HepG2 (cell line): Measurements from ENCODE around the gene DLX4. TPM values are rescaled to one million over a fixed set of nuclear protein-coding genes. Genes with fewer than 3 reads are reported as not detected.

Experiments
- ATAC-seq: fragments of 200-7000 bp; cut with Tn5 transposase; 3 replicates; pipeline ENCODE4 v1.9.1; 2020; ENCODE audit warnings: mild to moderate bottlenecking, moderate library complexity
- BruUV-seq: library from RNA; stranded (reverse); fragments of 400-500 nt; replicated peaks from 2 replicates; lab custom pipeline; 2021; lab: Mats Ljungman, UMichigan
- CTCF ChIA-PET: fragments of 300-600 bp; formaldehyde crosslinking; extraction: SDS; loops from one replicate; lab custom pipeline; 2021; ENCODE audit warnings: low total read pairs, inconsistent platforms, low intra/inter-chr PET ratio; lab: Yijun Ruan, JAX
- POLR2A ChIA-PET: fragments of 350-600 bp; sonication (Branson Sonifier 250); formaldehyde crosslinking; loops from one replicate; lab custom pipeline; 2020; ENCODE audit warnings: antibody characterized with exemption, inconsistent platforms; lab: Yijun Ruan, JAX
- DNase-seq: peaks from one replicate; pipeline ENCODE4 v3.0.0-alpha.2; 2015; ENCODE audit warnings: low spot score
- FAIRE-seq: peaks from 3 replicates; lab custom pipeline; 2011; peaks lifted over from hg19 to GRCh38; lab: Jason Lieb, UNC
- H2AFZ ChIP-seq: one replicate; pipeline ENCODE4 v1.6.1; 2011; ENCODE audit warnings: low read length, inconsistent platforms
- H3K27ac ChIP-seq: fragments of 300-600 bp; 3 replicates; pipeline ENCODE4 v1.8.0; 2011; ENCODE audit warnings: mixed run types, mild to moderate bottlenecking, mixed read lengths, low read length, inconsistent platforms; ENCODE audit not compliant: insufficient read depth; ENCODE audit errors: extremely low read length
- H3K27me3 ChIP-seq, 2 experiments: fragments of 200-600 bp in 1 of 2; 2 replicates in 1 of 2; 3 replicates in 1 of 2; pipeline versions ENCODE4 v1.6.0 to v1.8.0; 2011; ENCODE audit warnings: low read length in 2 of 2, mild to moderate bottlenecking in 2 of 2, moderate library complexity in 2 of 2, inconsistent platforms in 1 of 2; ENCODE audit not compliant: insufficient read depth in 2 of 2, control insufficient read depth in 1 of 2
- H3K36me3 ChIP-seq, 2 experiments: fragments of 200-600 bp in 1 of 2; replicated peaks in 1 of 2; 2 replicates in 1 of 2; 3 replicates in 1 of 2; pipeline versions ENCODE4 v1.5.1 to v1.8.0; 2011; ENCODE audit warnings: low read length in 2 of 2, inconsistent platforms in 1 of 2; ENCODE audit not compliant: insufficient read depth in 2 of 2, control insufficient read depth in 1 of 2
- H3K4me1 ChIP-seq: 2 replicates; pipeline ENCODE4 v1.5.1; 2012; ENCODE audit warnings: low read length, inconsistent platforms; ENCODE audit not compliant: insufficient read depth
- H3K4me2 ChIP-seq: 2 replicates; pipeline ENCODE4 v1.6.0; 2011; ENCODE audit warnings: low read depth, low read length, inconsistent platforms
- H3K4me3 ChIP-seq, 3 experiments: fragments of 200-600 bp in 1 of 3; sonication (generic), shearing (Covaris generic) in 1 of 3; replicated peaks in 1 of 3; 2 replicates each; pipeline ENCODE4 v1.5.1; 2011 to 2016; ENCODE audit warnings: low read length in 3 of 3, inconsistent platforms in 2 of 3, low read depth in 2 of 3, mild to moderate bottlenecking in 2 of 3, control low read depth in 1 of 3, mixed read lengths in 1 of 3; ENCODE audit not compliant: insufficient read depth in 1 of 3
- H3K79me2 ChIP-seq: one replicate; pipeline ENCODE4 v1.6.1; 2011; ENCODE audit warnings: low read length, inconsistent platforms; ENCODE audit not compliant: insufficient read depth
- H3K9ac ChIP-seq: 2 replicates; pipeline ENCODE4 v1.6.0; 2011; ENCODE audit warnings: mild to moderate bottlenecking, low read depth, low read length, inconsistent platforms; ENCODE audit not compliant: insufficient read depth
- H3K9me3 ChIP-seq: 2 replicates; pipeline ENCODE4 v1.5.1; 2012; ENCODE audit warnings: mild to moderate bottlenecking, low read length
- H4K20me1 ChIP-seq: 2 replicates; pipeline ENCODE4 v1.6.0; 2011; ENCODE audit warnings: inconsistent platforms, mild to moderate bottlenecking, low read length, moderate library complexity; ENCODE audit not compliant: insufficient read depth
- ARNTL ChIP-seq: sonication (generic); formaldehyde crosslinking; IDR thresholded peaks from 2 replicates; pipeline ENCODE4 v1.4.0; 2020; ENCODE audit warnings: mild to moderate bottlenecking, missing genetic modification reagents
- FIP1L1 ChIP-seq: fragments of 200-400 bp; formaldehyde crosslinking; IDR thresholded peaks from 2 replicates; pipeline ENCODE4 v1.6.1; 2018; ENCODE audit warnings: low read depth, mild to moderate bottlenecking, low read length, moderate library complexity, borderline replicate concordance; ENCODE audit not compliant: insufficient read depth
- FOXA3 ChIP-seq: IDR thresholded peaks from 2 replicates; pipeline ENCODE4 v1.6.1; 2016; ENCODE audit warnings: missing genetic modification reagents, missing compliant biosample characterization
- TOPORS ChIP-seq: sonication (generic); formaldehyde crosslinking; IDR thresholded peaks from 2 replicates; pipeline ENCODE4 v1.8.0; 2023; ENCODE audit warnings: mild to moderate bottlenecking, missing genetic modification reagents
- U2AF1 ChIP-seq: fragments of 200-400 bp; formaldehyde crosslinking; optimal IDR thresholded peaks from 2 replicates; pipeline ENCODE3; 2017; ENCODE audit warnings: mild to moderate bottlenecking, low read depth, low read length
- ZBTB7A ChIP-seq: sonication (generic); formaldehyde crosslinking; IDR thresholded peaks from 2 replicates; pipeline ENCODE4 v1.8.0; 2022; ENCODE audit warnings: mild to moderate bottlenecking, missing genetic modification reagents
- ZBTB7B ChIP-seq: sonication (generic); formaldehyde crosslinking; IDR thresholded peaks from 2 replicates; pipeline ENCODE4 v1.4.0; 2020; ENCODE audit warnings: missing genetic modification reagents
- ZNF205 ChIP-seq: IDR thresholded peaks from 2 replicates; pipeline ENCODE4 v1.6.1; 2018; ENCODE audit warnings: missing biosample characterization, missing genetic modification reagents
- ZNF326 ChIP-seq: sonication (generic); formaldehyde crosslinking; IDR thresholded peaks from 2 replicates; pipeline ENCODE4 v1.4.0; 2020; ENCODE audit warnings: missing genetic modification reagents, borderline replicate concordance
- ZNF674 ChIP-seq: sonication (generic); formaldehyde crosslinking; IDR thresholded peaks from 2 replicates; pipeline ENCODE4 v1.5.0; 2020; ENCODE audit warnings: low read depth, mild to moderate bottlenecking, missing genetic modification reagents
- whole genome bisulfite sequencing: methylation state at CpG from one replicate; pipeline ENCODE4 v1.1.6; 2017; ENCODE audit warnings: low lambda C conversion rate; 5-methylcytosine and 5-hydroxymethylcytosine counted together
- in situ Hi-C: cut with HindIII; loops from 2 replicates; pipeline ENCODE4 v1.10.0; 2017; ENCODE audit warnings: low pct_unique_long_range_greater_than_20kb; ENCODE audit not compliant: extremely low pct_ligation_motif_present
- intact Hi-C: fragments of 100-400 bp; cut with micrococcal nuclease; formaldehyde crosslinking; loops from one replicate; pipeline ENCODE4 v1.10.0; 2022; ENCODE audit not compliant: unreplicated experiment
- polyA plus RNA-seq, 8 experiments: library from polyadenylated mRNA; depleted of rRNA in 3 of 8; stranded (reverse) in 7 of 8; unstranded in 1 of 8; fragments of >200 nt; fragmentation: Illumina TruSeq in 4 of 8; extraction: Trizol in 4 of 8; gene quantifications; 2 replicates each; pipeline versions ENCODE4 v1.2.1 to v1.2.3, GENCODE V29; 2011 to 2016; ENCODE audit warnings: low read depth in 4 of 8, missing spikeins in 1 of 8, mixed read lengths in 1 of 8; ENCODE audit not compliant: insufficient read depth in 1 of 8
- total RNA-seq, 5 experiments: library from RNA; depleted of rRNA; stranded (reverse); fragments of >200 nt; fragmentation: Illumina TruSeq; extraction: Trizol; gene quantifications; 2 replicates each; pipeline ENCODE4 v1.2.3, GENCODE V29; 2016; ENCODE audit warnings: low read depth in 1 of 5
- TF ChIP-seq, protein P1 (sequence below): conservative IDR thresholded peaks from 2 replicates; pipeline ENCODE4 v1.6.1; 2018; ENCODE audit warnings: missing genetic modification reagents
- TF ChIP-seq, protein P2 (sequence below): sonication (generic); formaldehyde crosslinking; IDR thresholded peaks from 2 replicates; pipeline ENCODE4 v1.8.0; 2022; ENCODE audit warnings: mild to moderate bottlenecking, missing genetic modification reagents, moderate library complexity
- TF ChIP-seq, protein P3 (sequence below): IDR thresholded peaks from 2 replicates; pipeline ENCODE4 v1.4.0; 2020; ENCODE audit warnings: mild to moderate bottlenecking, missing genetic modification reagents
- TF ChIP-seq, protein P4 (sequence below): sonication (generic); formaldehyde crosslinking; IDR thresholded peaks from 2 replicates; pipeline ENCODE4 v1.5.1; 2020; ENCODE audit warnings: mild to moderate bottlenecking, missing genetic modification reagents, moderate library complexity

Gene DLX4
- total and polyA plus RNA-seq, 2 of the 13 experiments (the other 11 are each of a cell fraction or from before 2014, with no cell fraction given): 0.55 to 2.3 TPM

DNA sequence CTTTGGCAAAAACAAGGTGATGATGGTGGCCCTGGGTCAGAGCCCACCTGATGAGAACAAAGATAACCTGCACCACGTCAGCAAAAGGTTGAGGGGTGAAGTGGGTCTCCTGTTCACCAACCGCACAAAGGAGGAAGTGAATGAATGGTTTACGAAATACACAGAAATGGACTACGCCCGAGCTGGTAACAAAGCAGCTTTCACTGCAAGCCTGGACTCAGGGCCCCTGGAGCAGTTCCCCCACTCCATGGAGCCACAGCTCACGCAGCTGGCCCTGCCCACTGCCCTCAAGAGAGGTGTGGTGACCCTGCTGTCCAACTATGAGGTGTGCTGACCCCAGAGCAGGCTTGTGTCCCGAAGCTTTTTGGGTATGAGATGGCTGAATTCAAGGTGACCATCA, 29.7 kb upstream of the DLX4 start:
- BruUV-seq: no TSS peak
- H3K79me2 ChIP-seq: no peaks in the 10 kb centered on the region
- H2AFZ ChIP-seq: peak overlapping the region; percentile 55
- no peaks in the 10 kb centered on the region for H3K9me3 ChIP-seq
- CTCF ChIA-PET: no interaction called here
- H3K27me3 ChIP-seq: peaks cover 9 to 43% of the 10 kb centered on the region in 2 experiments; a peak in 4 of 5 replicates
- ATAC-seq: peak; percentile 88
- POLR2A ChIA-PET: interaction anchor here (0.8 kb wide), 1 partner anchor 52 kb away, joined by 3 read pairs; no protein-coding TSS in a partner anchor
- no peaks in the 10 kb centered on the region for H3K36me3 ChIP-seq
- in situ Hi-C loops (no loop called here), intact Hi-C loops (no loop called here)
- peak overlapping the region; percentile 67 for H3K4me2 ChIP-seq
- 0% methylated on average over 7 of the region's 7 CpGs for WGBS
- H4K20me1 ChIP-seq: no peaks in the 10 kb centered on the region
- H3K27ac ChIP-seq: no peak overlapping the region
- peak; percentile 83 for DNase-seq
- peak overlapping the region in 2 of 3 experiments; percentile 27 to 31; a peak in 3 of 6 replicates for H3K4me3 ChIP-seq
- 0 out of 2 replicates have a peak overlapping the region, but pooled peaks have one; percentile 4 for H3K9ac ChIP-seq
- FAIRE-seq: peak; percentile 96
- peaks cover 51% of the 10 kb centered on the region for H3K4me1 ChIP-seq
- TF ChIP-seq FOXA3 (0 out of 2 replicates have a peak, but pooled peaks have one; percentile 6), FIP1L1 (no peak), ZNF205 (no peak), ARNTL (0 out of 2 replicates have a peak, but pooled peaks have one; percentile 22), ZBTB7B (peak; percentile 83; the same call in 1 of the 2 replicates), ZBTB7A (CRISPR knock-in tag) (peak; percentile 50; the same call in 1 of the 2 replicates), ZNF674 (0 out of 2 replicates have a peak, but pooled peaks have one; percentile 21), U2AF1 (no peak), TOPORS (CRISPR knock-in tag) (no peak), ZNF326 (CRISPR knock-in tag) (no peak)
- TF ChIP-seq, protein P1, sequence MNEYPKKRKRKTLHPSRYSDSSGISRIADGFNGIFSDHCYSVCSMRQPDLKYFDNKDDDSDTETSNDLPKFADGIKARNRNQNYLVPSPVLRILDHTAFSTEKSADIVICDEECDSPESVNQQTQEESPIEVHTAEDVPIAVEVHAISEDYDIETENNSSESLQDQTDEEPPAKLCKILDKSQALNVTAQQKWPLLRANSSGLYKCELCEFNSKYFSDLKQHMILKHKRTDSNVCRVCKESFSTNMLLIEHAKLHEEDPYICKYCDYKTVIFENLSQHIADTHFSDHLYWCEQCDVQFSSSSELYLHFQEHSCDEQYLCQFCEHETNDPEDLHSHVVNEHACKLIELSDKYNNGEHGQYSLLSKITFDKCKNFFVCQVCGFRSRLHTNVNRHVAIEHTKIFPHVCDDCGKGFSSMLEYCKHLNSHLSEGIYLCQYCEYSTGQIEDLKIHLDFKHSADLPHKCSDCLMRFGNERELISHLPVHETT (CRISPR knock-in tag): no peak
- TF ChIP-seq, protein P2, sequence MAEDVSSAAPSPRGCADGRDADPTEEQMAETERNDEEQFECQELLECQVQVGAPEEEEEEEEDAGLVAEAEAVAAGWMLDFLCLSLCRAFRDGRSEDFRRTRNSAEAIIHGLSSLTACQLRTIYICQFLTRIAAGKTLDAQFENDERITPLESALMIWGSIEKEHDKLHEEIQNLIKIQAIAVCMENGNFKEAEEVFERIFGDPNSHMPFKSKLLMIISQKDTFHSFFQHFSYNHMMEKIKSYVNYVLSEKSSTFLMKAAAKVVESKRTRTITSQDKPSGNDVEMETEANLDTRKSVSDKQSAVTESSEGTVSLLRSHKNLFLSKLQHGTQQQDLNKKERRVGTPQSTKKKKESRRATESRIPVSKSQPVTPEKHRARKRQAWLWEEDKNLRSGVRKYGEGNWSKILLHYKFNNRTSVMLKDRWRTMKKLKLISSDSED: no peak
- TF ChIP-seq, protein P3, sequence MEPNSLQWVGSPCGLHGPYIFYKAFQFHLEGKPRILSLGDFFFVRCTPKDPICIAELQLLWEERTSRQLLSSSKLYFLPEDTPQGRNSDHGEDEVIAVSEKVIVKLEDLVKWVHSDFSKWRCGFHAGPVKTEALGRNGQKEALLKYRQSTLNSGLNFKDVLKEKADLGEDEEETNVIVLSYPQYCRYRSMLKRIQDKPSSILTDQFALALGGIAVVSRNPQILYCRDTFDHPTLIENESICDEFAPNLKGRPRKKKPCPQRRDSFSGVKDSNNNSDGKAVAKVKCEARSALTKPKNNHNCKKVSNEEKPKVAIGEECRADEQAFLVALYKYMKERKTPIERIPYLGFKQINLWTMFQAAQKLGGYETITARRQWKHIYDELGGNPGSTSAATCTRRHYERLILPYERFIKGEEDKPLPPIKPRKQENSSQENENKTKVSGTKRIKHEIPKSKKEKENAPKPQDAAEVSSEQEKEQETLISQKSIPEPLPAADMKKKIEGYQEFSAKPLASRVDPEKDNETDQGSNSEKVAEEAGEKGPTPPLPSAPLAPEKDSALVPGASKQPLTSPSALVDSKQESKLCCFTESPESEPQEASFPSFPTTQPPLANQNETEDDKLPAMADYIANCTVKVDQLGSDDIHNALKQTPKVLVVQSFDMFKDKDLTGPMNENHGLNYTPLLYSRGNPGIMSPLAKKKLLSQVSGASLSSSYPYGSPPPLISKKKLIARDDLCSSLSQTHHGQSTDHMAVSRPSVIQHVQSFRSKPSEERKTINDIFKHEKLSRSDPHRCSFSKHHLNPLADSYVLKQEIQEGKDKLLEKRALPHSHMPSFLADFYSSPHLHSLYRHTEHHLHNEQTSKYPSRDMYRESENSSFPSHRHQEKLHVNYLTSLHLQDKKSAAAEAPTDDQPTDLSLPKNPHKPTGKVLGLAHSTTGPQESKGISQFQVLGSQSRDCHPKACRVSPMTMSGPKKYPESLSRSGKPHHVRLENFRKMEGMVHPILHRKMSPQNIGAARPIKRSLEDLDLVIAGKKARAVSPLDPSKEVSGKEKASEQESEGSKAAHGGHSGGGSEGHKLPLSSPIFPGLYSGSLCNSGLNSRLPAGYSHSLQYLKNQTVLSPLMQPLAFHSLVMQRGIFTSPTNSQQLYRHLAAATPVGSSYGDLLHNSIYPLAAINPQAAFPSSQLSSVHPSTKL (CRISPR knock-in tag): peak; percentile 56; the same call in 1 of the 2 replicates
- TF ChIP-seq, protein P4, sequence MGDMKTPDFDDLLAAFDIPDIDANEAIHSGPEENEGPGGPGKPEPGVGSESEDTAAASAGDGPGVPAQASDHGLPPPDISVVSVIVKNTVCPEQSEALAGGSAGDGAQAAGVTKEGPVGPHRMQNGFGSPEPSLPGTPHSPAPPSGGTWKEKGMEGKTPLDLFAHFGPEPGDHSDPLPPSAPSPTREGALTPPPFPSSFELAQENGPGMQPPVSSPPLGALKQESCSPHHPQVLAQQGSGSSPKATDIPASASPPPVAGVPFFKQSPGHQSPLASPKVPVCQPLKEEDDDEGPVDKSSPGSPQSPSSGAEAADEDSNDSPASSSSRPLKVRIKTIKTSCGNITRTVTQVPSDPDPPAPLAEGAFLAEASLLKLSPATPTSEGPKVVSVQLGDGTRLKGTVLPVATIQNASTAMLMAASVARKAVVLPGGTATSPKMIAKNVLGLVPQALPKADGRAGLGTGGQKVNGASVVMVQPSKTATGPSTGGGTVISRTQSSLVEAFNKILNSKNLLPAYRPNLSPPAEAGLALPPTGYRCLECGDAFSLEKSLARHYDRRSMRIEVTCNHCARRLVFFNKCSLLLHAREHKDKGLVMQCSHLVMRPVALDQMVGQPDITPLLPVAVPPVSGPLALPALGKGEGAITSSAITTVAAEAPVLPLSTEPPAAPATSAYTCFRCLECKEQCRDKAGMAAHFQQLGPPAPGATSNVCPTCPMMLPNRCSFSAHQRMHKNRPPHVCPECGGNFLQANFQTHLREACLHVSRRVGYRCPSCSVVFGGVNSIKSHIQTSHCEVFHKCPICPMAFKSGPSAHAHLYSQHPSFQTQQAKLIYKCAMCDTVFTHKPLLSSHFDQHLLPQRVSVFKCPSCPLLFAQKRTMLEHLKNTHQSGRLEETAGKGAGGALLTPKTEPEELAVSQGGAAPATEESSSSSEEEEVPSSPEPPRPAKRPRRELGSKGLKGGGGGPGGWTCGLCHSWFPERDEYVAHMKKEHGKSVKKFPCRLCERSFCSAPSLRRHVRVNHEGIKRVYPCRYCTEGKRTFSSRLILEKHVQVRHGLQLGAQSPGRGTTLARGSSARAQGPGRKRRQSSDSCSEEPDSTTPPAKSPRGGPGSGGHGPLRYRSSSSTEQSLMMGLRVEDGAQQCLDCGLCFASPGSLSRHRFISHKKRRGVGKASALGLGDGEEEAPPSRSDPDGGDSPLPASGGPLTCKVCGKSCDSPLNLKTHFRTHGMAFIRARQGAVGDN: peak; percentile 71
